Osteoblast (primary cell): ENCODE measurements around the gene RSPO3. TPM values are rescaled to one million over a fixed set of nuclear protein-coding genes. Genes with fewer than 3 reads are reported as not detected.

Source experiments
- DNase-seq: peaks from one replicate; pipeline ENCODE4 v3.0.0; 2011; ENCODE audit warnings: low spot score, mixed read lengths; ENCODE audit not compliant: insufficient read length; ENCODE audit errors: missing footprints
- H2AFZ ChIP-seq: 2 replicates; pipeline ENCODE4 v1.6.0; 2011; ENCODE audit warnings: mild to moderate bottlenecking, low read length
- H3K27ac ChIP-seq: 2 replicates; pipeline ENCODE4 v1.5.1; 2011; ENCODE audit warnings: mild to moderate bottlenecking, low read depth, low read length, moderate library complexity
- H3K27me3 ChIP-seq: 2 replicates; pipeline ENCODE4 v1.6.0; 2012; ENCODE audit warnings: mild to moderate bottlenecking, control low read depth, inconsistent platforms, low read length, moderate library complexity; ENCODE audit not compliant: insufficient read depth
- H3K36me3 ChIP-seq: 2 replicates; pipeline ENCODE4 v1.5.1; 2011; ENCODE audit warnings: mild to moderate bottlenecking, low read length, control low read depth, moderate library complexity; ENCODE audit not compliant: insufficient read depth
- H3K4me1 ChIP-seq: 2 replicates; pipeline ENCODE4 v1.5.1; 2011; ENCODE audit warnings: mild to moderate bottlenecking, low read length, control low read depth, moderate library complexity; ENCODE audit not compliant: insufficient read depth
- H3K4me2 ChIP-seq: 2 replicates; pipeline ENCODE4 v1.6.0; 2011; ENCODE audit warnings: mild to moderate bottlenecking, low read length; ENCODE audit not compliant: insufficient read depth
- H3K4me3 ChIP-seq: fragments of 200-600 bp; sonication (generic); 3 replicates; pipeline ENCODE4 v1.5.1; 2012; ENCODE audit warnings: mild to moderate bottlenecking, low read length, inconsistent platforms; ENCODE audit not compliant: insufficient read depth
- H3K79me2 ChIP-seq: 2 replicates; pipeline ENCODE4 v1.6.0; 2012; ENCODE audit warnings: mild to moderate bottlenecking, low read length, control low read depth, inconsistent platforms; ENCODE audit not compliant: insufficient read depth
- H3K9me3 ChIP-seq: 2 replicates; pipeline ENCODE4 v1.5.1; 2011; ENCODE audit warnings: low read depth, low read length, control low read depth
- H4K20me1 ChIP-seq: 2 replicates; pipeline ENCODE4 v1.6.0; 2012; ENCODE audit warnings: mild to moderate bottlenecking, low read length, control low read depth; ENCODE audit not compliant: insufficient read depth
- total RNA-seq: library from RNA; depleted of rRNA; stranded (reverse); fragments of >200 nt; gene quantifications from 2 replicates; pipeline ENCODE4 v1.2.3, GENCODE V29; 2012
- TF ChIP-seq, protein P1 (sequence below): IDR thresholded peaks from 2 replicates; pipeline ENCODE4 v1.5.1; 2011; ENCODE audit warnings: mild to moderate bottlenecking, low read depth, low read length, moderate library complexity; ENCODE audit errors: extremely low read depth

Gene RSPO3
- total RNA-seq, 1 donor, result 1.8 TPM

DNA sequence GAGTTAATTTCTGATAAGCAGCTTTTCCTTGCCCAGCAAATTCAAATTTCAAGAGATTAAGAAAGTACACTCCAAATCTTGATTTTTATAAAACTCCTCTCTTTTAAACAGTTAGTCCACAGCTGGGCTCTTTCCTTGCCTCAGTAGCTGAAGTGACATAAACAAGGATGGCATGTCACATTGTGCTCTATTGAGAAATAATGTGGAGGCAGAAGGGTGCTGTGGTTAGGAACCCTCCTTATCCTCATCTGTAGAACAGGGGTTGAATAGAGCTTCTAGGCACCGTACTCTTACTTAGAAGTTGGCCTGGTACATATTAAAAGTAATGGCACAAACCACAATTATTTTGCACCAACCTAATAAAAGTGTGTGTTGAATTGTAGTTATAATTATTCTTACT is 70.3 kb downstream of the RSPO3 start:
- H4K20me1 ChIP-seq, result no peaks in the 10 kb centered on the region
- H3K27ac ChIP-seq, result no peak overlapping the region
- no peaks in the 10 kb centered on the region for H3K27me3 ChIP-seq
- no peak for DNase-seq
- peaks cover 18% of the 10 kb centered on the region for H3K4me1 ChIP-seq
- no peaks in the 10 kb centered on the region for H3K79me2 ChIP-seq
- H3K9me3 ChIP-seq, result no peaks in the 10 kb centered on the region
- TF ChIP-seq, protein P1, sequence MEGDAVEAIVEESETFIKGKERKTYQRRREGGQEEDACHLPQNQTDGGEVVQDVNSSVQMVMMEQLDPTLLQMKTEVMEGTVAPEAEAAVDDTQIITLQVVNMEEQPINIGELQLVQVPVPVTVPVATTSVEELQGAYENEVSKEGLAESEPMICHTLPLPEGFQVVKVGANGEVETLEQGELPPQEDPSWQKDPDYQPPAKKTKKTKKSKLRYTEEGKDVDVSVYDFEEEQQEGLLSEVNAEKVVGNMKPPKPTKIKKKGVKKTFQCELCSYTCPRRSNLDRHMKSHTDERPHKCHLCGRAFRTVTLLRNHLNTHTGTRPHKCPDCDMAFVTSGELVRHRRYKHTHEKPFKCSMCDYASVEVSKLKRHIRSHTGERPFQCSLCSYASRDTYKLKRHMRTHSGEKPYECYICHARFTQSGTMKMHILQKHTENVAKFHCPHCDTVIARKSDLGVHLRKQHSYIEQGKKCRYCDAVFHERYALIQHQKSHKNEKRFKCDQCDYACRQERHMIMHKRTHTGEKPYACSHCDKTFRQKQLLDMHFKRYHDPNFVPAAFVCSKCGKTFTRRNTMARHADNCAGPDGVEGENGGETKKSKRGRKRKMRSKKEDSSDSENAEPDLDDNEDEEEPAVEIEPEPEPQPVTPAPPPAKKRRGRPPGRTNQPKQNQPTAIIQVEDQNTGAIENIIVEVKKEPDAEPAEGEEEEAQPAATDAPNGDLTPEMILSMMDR, result no peak
- H3K36me3 ChIP-seq, result no peaks in the 10 kb centered on the region
- H3K4me3 ChIP-seq, result no peak overlapping the region
- H2AFZ ChIP-seq, result no peak overlapping the region
- H3K4me2 ChIP-seq, result no peak overlapping the region

DNA sequence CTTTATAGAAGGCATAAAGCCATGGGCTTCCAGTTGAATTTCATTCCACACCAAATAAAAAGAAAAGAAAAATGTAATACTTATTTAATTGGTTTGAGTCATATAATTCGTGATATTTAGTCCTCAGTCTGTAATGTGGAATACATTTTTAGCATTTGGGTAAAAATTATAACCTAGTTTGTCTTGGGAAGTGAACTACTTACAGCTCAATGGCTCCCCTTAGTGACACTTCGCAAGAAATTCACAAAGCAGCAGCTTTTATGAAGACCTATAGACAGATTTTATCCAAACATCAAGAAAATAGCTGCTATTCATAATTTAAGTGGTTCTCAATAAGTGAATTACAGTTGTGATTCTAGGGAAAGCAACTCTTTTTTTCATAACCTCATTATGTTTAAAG is 72.1 kb downstream of the RSPO3 start:
- no peak overlapping the region for H3K27ac ChIP-seq
- H3K4me1 ChIP-seq, result peaks cover 18% of the 10 kb centered on the region
- no peaks in the 10 kb centered on the region for H3K36me3 ChIP-seq
- H3K4me2 ChIP-seq, result no peak overlapping the region
- H3K9me3 ChIP-seq, result no peaks in the 10 kb centered on the region
- no peaks in the 10 kb centered on the region for H3K79me2 ChIP-seq
- no peak overlapping the region for H2AFZ ChIP-seq
- TF ChIP-seq, protein P1, result peak; percentile 74
- H3K4me3 ChIP-seq, result no peak overlapping the region
- DNase-seq, result no peak
- H3K27me3 ChIP-seq, result no peaks in the 10 kb centered on the region
- no peaks in the 10 kb centered on the region for H4K20me1 ChIP-seq

GRCh38 chr6:127191716-127192115 is 73.2 kb downstream of the RSPO3 start:
- Histone ChIP-seq H3K4me2 (no peak overlapping the region), H4K20me1 (no peaks in the 10 kb centered on the region), H3K4me3 (no peak overlapping the region), H2AFZ (peak overlapping the region; percentile 33), H3K79me2 (no peaks in the 10 kb centered on the region), H3K27ac (peak overlapping the region; percentile 38), H3K27me3 (no peaks in the 10 kb centered on the region), H3K9me3 (no peaks in the 10 kb centered on the region), H3K4me1 (peaks cover 18% of the 10 kb centered on the region), H3K36me3 (no peaks in the 10 kb centered on the region)
- TF ChIP-seq, protein P1, result no peak
- peak; percentile 45 for DNase-seq

GRCh38 chr6:127192911-127193541 is 74.6 kb downstream of the RSPO3 start:
- TF ChIP-seq, protein P1, result no peak
- no peaks in the 10 kb centered on the region for H3K9me3 ChIP-seq
- H3K4me1 ChIP-seq, result peaks cover 18% of the 10 kb centered on the region
- no peak for DNase-seq
- no peaks in the 10 kb centered on the region for H3K27me3 ChIP-seq
- H3K79me2 ChIP-seq, result no peaks in the 10 kb centered on the region
- H2AFZ ChIP-seq, result peak overlapping the region; percentile 24
- no peaks in the 10 kb centered on the region for H3K36me3 ChIP-seq
- no peak overlapping the region for H3K27ac ChIP-seq
- H4K20me1 ChIP-seq, result no peaks in the 10 kb centered on the region
- H3K4me2 ChIP-seq, result no peak overlapping the region
- no peak overlapping the region for H3K4me3 ChIP-seq
